Motor neuron (in vitro differentiated cells): ENCODE data around the gene TGM2. TPM values are rescaled to one million over a fixed set of nuclear protein-coding genes. Genes with fewer than 3 reads are reported as not detected.
A peak's percentile ranks its signal among the peaks of the same experiment; 100 is the strongest.
"Not testable (repeated sequence)": the region's sequence is repeated elsewhere in the genome, so short reads cannot be mapped to it uniquely, and the experiment has no call there.

Source experiments
- ATAC-seq, 8 experiments: fragments of 200-7000 bp; cut with Tn5 transposase; replicated peaks in 6 of 8; 2 replicates each; pipeline ENCODE4 v1.8.0; 2021; ENCODE audit warnings: mild to moderate bottlenecking in 8 of 8, moderate library complexity in 8 of 8
- H3K27ac ChIP-seq, 2 donors: fragments of 250-450 bp; sonication (Bioruptor Pico); 2 replicates each; pipeline ENCODE4 v1.9.0; 2021; ENCODE audit warnings: antibody characterized with exemption in 2 of 2, mild to moderate bottlenecking in 2 of 2, moderate library complexity in 1 of 2
- H3K4me1 ChIP-seq, 2 donors: fragments of 250-450 bp; sonication (Bioruptor Pico); replicated peaks in 1 of 2; 2 replicates each; pipeline ENCODE4 v1.6.1; 2021; ENCODE audit warnings: antibody characterized with exemption in 2 of 2, mild to moderate bottlenecking in 2 of 2, moderate library complexity in 1 of 2
- H3K4me3 ChIP-seq, 5 donors: fragments of 250-450 bp; sonication (Bioruptor Pico); 2 replicates each; pipeline ENCODE4 v1.9.0; 2021; ENCODE audit warnings: antibody characterized with exemption in 5 of 5, mild to moderate bottlenecking in 5 of 5, moderate library complexity in 4 of 5
- WGBS, 10 experiments: fragments of 450-650 bp; shearing (Covaris generic); methylation state at CpG; one replicate each; pipeline ENCODE4 v1.0.0; 2022; 5-methylcytosine and 5-hydroxymethylcytosine counted together
- in situ Hi-C, 9 experiments: fragments of 400-800 bp; cut with MboI; loops; one replicate each; pipeline ENCODE4 v1.15.0; 2021; ENCODE audit warnings: low sequenced_read_pairs in 9 of 9, low pct_unique_long_range_greater_than_20kb in 2 of 9; ENCODE audit not compliant: unreplicated experiment in 9 of 9
- total RNA-seq, 8 experiments: library from RNA; unstranded; fragments of 300-600 nt; gene quantifications; 2 replicates each; pipeline versions ENCODE4 v1.2.3 to v1.2.4, GENCODE V29; 2022

Gene TGM2
- total RNA-seq, 8 experiments from 2014 or later: 0.05 to 7.1 (median 0.68) TPM

DNA sequence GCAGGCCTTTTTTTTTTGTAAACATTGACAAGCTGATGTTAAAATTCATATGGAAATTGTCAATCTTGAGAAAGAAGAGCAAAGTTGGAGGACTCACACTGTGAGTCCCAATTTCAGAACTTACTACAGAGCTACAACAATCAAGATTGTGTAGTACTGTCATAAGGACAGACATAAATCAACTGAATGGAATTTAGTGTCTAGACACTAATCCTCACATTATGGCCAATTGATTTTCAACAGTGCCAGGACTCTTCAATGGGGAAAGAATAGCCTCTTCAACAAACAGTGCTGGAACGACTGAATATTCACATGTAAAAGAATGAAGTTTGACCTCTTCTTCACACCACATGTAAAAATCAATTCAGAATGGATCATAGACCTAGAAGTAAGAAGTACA is 60.8 kb downstream of the TGM2 start:
- in situ Hi-C loops: no loop called here
- Histone ChIP-seq H3K4me1 (peaks cover 0 to 12% of the 10 kb centered on the region in 2 donors), H3K4me3 (no peak overlapping the region), H3K27ac (no peak overlapping the region)
- ATAC-seq: peak in 1 of 8 experiments; percentile 54
- 0 to 38% (median 8%) methylated on average over 1 of the region's 1 CpG; no CpG with 5 or more reads in 4 of the 10 experiments for WGBS, 10 experiments

DNA sequence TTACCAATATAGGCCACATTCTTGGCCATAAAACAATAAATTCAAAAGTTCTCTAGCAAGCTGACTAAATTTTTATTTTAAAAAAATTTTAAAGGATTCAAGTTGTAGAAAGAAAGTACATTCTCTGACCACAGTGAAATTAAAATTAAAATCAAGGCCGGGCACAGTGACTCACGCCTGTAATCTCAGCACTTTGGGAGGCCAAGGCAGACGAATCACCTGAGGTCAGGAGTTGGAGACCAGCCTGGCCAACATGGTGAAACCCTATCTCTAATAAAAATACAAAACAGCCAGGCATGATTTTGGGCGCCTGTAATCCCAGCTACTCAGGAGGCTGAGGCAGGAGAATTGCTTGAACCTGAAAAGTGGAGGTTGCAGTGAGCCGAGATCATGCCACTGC is 62.9 kb downstream of the TGM2 start:
- ATAC-seq, H3K4me1 ChIP-seq, H3K27ac ChIP-seq, H3K4me3 ChIP-seq, in situ Hi-C loops: not testable (repeated sequence)
- 20 to 100% (median 86%) methylated on average over 1 to 5 of the region's 5 CpGs for WGBS, 10 experiments

GRCh38 chr20:38098952-38099351 is 66.1 kb downstream of the TGM2 start:
- no peaks in the 10 kb centered on the region for H3K4me1 ChIP-seq
- H3K4me3 ChIP-seq: no peak overlapping the region
- no peak overlapping the region for H3K27ac ChIP-seq
- 20 to 100% (median 83%) methylated on average over 1 of the region's 1 CpG; no CpG with 5 or more reads in 3 of the 10 experiments for WGBS, 10 experiments
- no peak for ATAC-seq
- in situ Hi-C loops: no loop called here

DNA sequence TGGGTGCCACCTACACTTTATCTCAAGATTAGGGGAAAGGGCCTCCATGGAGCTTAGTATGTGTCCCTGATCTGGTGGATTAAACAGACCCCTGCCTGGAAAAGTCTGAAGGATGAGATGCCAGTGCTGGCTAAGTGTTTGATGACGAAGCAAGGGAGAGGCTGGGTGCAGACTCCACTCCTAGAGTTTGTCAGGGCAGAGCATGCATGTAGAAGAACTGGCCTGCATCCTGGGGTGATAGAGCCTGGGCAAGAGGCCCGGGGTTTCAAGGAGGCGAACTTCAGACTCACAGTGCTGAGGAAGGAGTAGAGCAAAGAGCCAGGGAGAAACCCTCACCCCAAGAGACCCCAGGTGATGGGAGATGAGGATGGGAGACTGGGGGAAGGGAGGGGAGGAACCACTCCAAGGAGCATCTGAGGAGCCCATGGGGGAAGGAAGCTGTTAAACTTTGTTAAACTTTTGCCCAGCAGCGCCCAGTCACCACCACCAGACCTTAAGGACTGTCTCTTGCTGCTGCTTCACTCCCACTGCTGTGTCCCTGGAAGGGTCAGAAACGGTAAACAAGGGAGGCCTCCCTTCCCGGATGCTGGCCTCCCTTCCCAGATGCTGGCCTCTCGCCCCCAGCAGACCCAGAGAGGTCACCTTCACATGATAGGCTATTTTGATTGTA is 69.9 kb downstream of the TGM2 start:
- 60 to 100% (median 69%) methylated on average over 1 to 4 of the region's 7 CpGs; no CpG with 5 or more reads in 2 of the 10 experiments for WGBS, 10 experiments
- Histone ChIP-seq H3K4me1 (peaks cover 5 to 21% of the 10 kb centered on the region in 2 donors), H3K4me3 (no peak overlapping the region), H3K27ac (no peak overlapping the region)
- in situ Hi-C loops: no loop called here
- ATAC-seq: peak in 2 of 8 experiments; percentile 28 to 44

GRCh38 chr20:38094373-38094891 is 70.6 kb downstream of the TGM2 start:
- 20 to 100% (median 92%) methylated on average over 1 of the region's 1 CpG; no CpG with 5 or more reads in 4 of the 10 experiments for WGBS, 10 experiments
- Histone ChIP-seq H3K4me3 (no peak overlapping the region), H3K4me1 (peaks cover 5 to 21% of the 10 kb centered on the region in 2 donors), H3K27ac (no peak overlapping the region)
- in situ Hi-C loops: no loop called here
- peak in 3 of 8 experiments; percentile 32 to 89 (median 77) for ATAC-seq

GRCh38 chr20:38093641-38094077 is 71.4 kb downstream of the TGM2 start:
- WGBS, 10 experiments: 85 to 100% (median 93%) methylated on average over 2 to 8 of the region's 8 CpGs
- Histone ChIP-seq H3K4me3 (no peak overlapping the region), H3K27ac (no peak overlapping the region), H3K4me1 (peaks cover 5 to 21% of the 10 kb centered on the region in 2 donors)
- in situ Hi-C loops: no loop called here
- ATAC-seq: no peak

- in situ Hi-C loops: no loop called here
- peaks cover 5 to 21% of the 10 kb centered on the region in 2 donors for H3K4me1 ChIP-seq
- H3K27ac ChIP-seq: no peak overlapping the region
- no peak for ATAC-seq
- H3K4me3 ChIP-seq: no peak overlapping the region
These were observed 72.2 kb downstream of the TGM2 start for GRCh38 chr20:38092915-38093314.

- in situ Hi-C loops: no loop called here
- no peak overlapping the region for H3K4me3 ChIP-seq
- peaks cover 5 to 21% of the 10 kb centered on the region in 2 donors for H3K4me1 ChIP-seq
- peak in 1 of 8 experiments; percentile 13 for ATAC-seq
- H3K27ac ChIP-seq: no peak overlapping the region
- 79 to 100% (median 91%) methylated on average over 2 to 12 of the region's 12 CpGs for WGBS, 10 experiments
These were observed 72.7 kb downstream of the TGM2 start for GRCh38 chr20:38092260-38092857.

GRCh38 chr20:38091441-38092216 is 73.4 kb downstream of the TGM2 start:
- in situ Hi-C loops: no loop called here
- Histone ChIP-seq H3K4me1 (peaks cover 5 to 21% of the 10 kb centered on the region in 2 donors), H3K4me3 (no peak overlapping the region), H3K27ac (no peak overlapping the region)
- 61 to 95% (median 73%) methylated on average over 1 to 6 of the region's 6 CpGs; no CpG with 5 or more reads in 2 of the 10 experiments for WGBS, 10 experiments
- peak in 6 of 8 experiments; percentile 32 to 65 (median 56) for ATAC-seq

DNA sequence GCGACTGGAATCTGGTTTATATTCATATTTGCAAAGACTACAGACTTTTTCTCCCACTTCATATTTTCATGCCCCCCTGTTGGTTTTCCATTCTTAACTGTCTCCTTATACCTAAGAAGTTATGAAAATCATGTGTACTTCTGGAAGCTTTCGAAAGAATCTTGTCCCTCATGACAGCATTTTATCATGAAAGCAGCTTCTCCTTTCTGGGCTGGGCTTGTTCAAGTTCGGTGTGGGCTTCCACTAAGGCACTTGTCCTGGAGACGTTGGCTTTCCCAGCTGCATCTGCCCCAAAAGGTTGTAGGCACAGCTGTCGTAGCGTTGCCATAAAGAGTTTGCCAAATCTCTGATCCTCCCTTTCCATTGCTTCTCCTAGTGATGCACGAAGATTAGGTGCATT is 75.0 kb downstream of the TGM2 start:
- WGBS, 10 experiments: 69 to 100% (median 89%) methylated on average over 1 to 7 of the region's 7 CpGs
- Histone ChIP-seq H3K4me1 (peaks cover 5 to 21% of the 10 kb centered on the region in 2 donors), H3K27ac (no peak overlapping the region), H3K4me3 (no peak overlapping the region)
- in situ Hi-C loops: no loop called here
- ATAC-seq: no peak

DNA sequence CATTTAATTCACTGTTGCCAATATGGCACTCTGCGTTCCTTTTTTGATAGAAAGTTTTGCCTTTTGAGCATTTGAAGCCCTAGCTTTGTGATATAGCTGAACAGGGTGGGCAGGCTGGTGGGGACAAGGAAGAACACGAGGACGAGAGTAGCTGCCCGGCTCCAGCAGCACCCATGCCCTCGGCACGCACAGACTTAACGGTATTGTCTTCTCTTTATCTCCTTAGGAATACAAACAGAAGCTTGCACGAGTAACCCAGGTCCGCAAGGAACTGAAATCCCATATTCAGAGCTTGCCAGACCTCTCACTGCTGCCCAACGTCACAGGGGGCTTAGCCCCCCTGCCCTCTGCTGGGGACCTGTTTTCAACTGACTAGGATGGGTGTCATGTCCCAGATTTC is 75.6 kb downstream of the TGM2 start:
- in situ Hi-C loops: no loop called here
- peaks cover 5 to 21% of the 10 kb centered on the region in 2 donors for H3K4me1 ChIP-seq
- H3K4me3 ChIP-seq: no peak overlapping the region
- ATAC-seq: no peak
- WGBS, 10 experiments: 80 to 100% (median 93%) methylated on average over 1 to 9 of the region's 10 CpGs; no CpG with 5 or more reads in 3 of the 10 experiments
- no peak overlapping the region for H3K27ac ChIP-seq

- Histone ChIP-seq H3K4me1 (no peaks in the 10 kb centered on the region), H3K4me3 (no peak overlapping the region), H3K27ac (no peak overlapping the region)
- ATAC-seq: no peak
- in situ Hi-C loops: no loop called here
- WGBS, 10 experiments: 88 to 100% (median 97%) methylated on average over 1 to 7 of the region's 10 CpGs; no CpG with 5 or more reads in 2 of the 10 experiments
These were observed 80.0 kb downstream of the TGM2 start for GRCh38 chr20:38085026-38085425.

DNA sequence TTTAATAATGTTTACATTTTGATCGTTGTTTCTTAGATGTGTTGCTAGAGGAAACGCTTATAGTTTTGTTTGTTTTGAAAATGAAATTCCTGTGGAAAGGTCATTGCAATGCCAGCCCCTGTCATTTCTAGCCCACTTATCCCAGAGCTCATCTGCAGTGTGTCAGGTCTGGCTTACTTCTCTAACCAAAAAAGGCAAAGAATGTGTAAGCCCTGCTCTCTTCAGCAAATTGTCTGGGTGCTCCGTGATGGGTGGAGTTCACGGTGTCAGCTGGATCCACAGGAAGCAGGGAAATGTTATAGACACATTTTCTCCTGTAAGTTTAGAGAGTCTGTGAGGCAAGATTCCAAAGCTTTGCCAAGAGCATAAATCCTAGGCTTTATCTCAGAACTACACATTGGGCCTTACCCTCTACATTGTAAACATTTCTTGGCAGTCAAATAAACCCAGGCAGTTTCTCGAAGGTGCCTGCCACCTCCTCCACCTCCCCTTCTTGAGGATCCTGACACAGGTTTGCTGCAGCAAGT is 80.6 kb downstream of the TGM2 start:
- H3K4me3 ChIP-seq: no peak overlapping the region
- ATAC-seq: peak in 3 of 8 experiments; percentile 16 to 77 (median 67)
- in situ Hi-C loops: no loop called here
- no peak overlapping the region for H3K27ac ChIP-seq
- H3K4me1 ChIP-seq: no peaks in the 10 kb centered on the region
- WGBS, 10 experiments: 17 to 100% (median 91%) methylated on average over 2 to 5 of the region's 5 CpGs; no CpG with 5 or more reads in 2 of the 10 experiments
